Medulla oblongata (tissue), 1 donor: Measurements from ENCODE around the gene PTPRE.
A peak's percentile ranks its signal among the peaks of the same experiment; 100 is the strongest.
"Not testable (repeated sequence)": the region's sequence is repeated elsewhere in the genome, so short reads cannot be mapped to it uniquely, and the experiment has no call there.

ENCODE experiments used
- DNase-seq: peaks from one replicate; pipeline ENCODE4 v3.0.0-alpha.2; 2015; ENCODE audit errors: extremely low spot score

The PTPRE gene

GRCh38 chr10:127979045-127979444 lies 72.1 kb downstream of the PTPRE start:
- no peak for DNase-seq

GRCh38 chr10:127979566-127979965 lies 72.7 kb downstream of the PTPRE start:
- no peak for DNase-seq

GRCh38 chr10:127980898-127981297 lies 74.0 kb downstream of the PTPRE start:
- no peak for DNase-seq

GRCh38 chr10:127982601-127983000 lies 75.7 kb downstream of the PTPRE start:
- no peak for DNase-seq

- no peak for DNase-seq
Measured at GRCh38 chr10:127983344-127984100, 76.6 kb downstream of the PTPRE start.

GRCh38 chr10:127984945-127985344 lies 78.0 kb downstream of the PTPRE start:
- no peak for DNase-seq

GRCh38 chr10:127986531-127987466 lies 79.9 kb downstream of the PTPRE start:
- no peak for DNase-seq

- DNase-seq: no peak
Measured at GRCh38 chr10:127987467-127988380, 80.8 kb downstream of the PTPRE start.

GRCh38 chr10:127989481-127990012 lies 82.6 kb downstream of the PTPRE start:
- DNase-seq: no peak

GRCh38 chr10:127990132-127990788 lies 83.4 kb downstream of the PTPRE start:
- DNase-seq: not testable (repeated sequence)

GRCh38 chr10:127990846-127991542 lies 84.1 kb downstream of the PTPRE start:
- DNase-seq: no peak

GRCh38 chr10:127991543-127992255 lies 84.8 kb downstream of the PTPRE start:
- DNase-seq: no peak

- DNase-seq: no peak
Measured at GRCh38 chr10:127992376-127992775, 85.5 kb downstream of the PTPRE start.

- DNase-seq: no peak
Measured at GRCh38 chr10:127993056-127993690, 86.3 kb downstream of the PTPRE start.

- no peak for DNase-seq
Measured at GRCh38 chr10:127995939-127996338, 89.0 kb downstream of the PTPRE start.

- no peak for DNase-seq
Measured at GRCh38 chr10:127996586-127996985, 89.7 kb downstream of the PTPRE start.

GRCh38 chr10:127997271-127997670 lies 90.4 kb downstream of the PTPRE start:
- no peak for DNase-seq

- peak; percentile 71 for DNase-seq
Measured at GRCh38 chr10:127997937-127998336, 91.0 kb downstream of the PTPRE start.

- DNase-seq: peak; percentile 33
Measured at GRCh38 chr10:127998501-127999144, 91.7 kb downstream of the PTPRE start.
